ENCODE measurements around the gene DMD. TPM values are rescaled to one million over a fixed set of nuclear protein-coding genes. Genes with fewer than 3 reads are reported as not detected.
"Not testable (repeated sequence)": the region's sequence is repeated elsewhere in the genome, so short reads cannot be mapped to it uniquely, and the experiment has no call there.

The DMD gene
- total RNA-seq, 1 experiment from 2014 or later: 6.2 TPM

DNA sequence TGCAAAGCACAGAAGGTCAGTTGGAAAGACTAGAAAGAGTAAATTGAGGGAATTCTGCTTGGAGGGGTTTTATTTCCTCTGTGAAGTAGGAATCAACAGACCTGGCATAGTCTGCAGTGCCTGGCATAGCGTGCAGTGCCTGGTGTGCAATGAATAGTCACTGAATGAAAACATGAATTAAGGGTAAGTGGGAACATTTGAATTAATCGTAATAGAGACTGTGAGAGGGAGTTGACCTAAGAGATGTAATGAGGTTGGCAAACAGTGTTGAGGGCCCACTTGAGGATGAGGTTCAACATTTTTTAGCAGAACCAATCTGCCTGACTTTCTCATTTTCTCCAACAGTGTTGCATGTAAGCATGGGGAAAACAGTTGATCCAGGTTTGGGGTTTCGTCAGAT lies 1762.3 kb downstream of the DMD start:
- in situ Hi-C loops (cut with HindIII; ENCODE audit: low pct_unique_long_range_greater_than_20kb, low sequenced_read_pairs): no loop called here
- no peak for DNase-seq (ENCODE audit: low read depth)

DNA sequence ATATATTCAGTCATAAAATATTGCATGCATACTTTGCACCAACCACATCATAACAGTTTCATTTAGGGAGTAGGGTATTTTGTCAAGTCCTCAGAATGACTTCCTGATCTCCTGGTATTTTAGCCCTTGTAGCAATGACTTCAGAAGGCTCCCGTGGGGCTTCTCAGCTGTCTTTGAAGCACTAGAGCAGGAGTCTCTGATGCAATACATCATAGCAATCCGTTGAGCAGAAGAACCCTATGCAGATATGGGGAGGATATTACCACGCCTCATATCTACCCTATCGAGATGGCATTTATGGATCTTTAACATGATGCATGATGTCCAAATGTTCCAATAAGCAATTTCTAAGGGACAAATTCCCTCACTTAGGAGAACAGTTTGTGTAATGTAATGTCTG lies 1765.8 kb downstream of the DMD start:
- no peak for DNase-seq (ENCODE audit: low read depth)
- in situ Hi-C loops (cut with HindIII; ENCODE audit: low pct_unique_long_range_greater_than_20kb, low sequenced_read_pairs): no loop called here

GRCh38 chrX:31443654-31444053 lies 1767.7 kb downstream of the DMD start:
- no peak for DNase-seq (ENCODE audit: low read depth)
- in situ Hi-C loops (cut with HindIII; ENCODE audit: low pct_unique_long_range_greater_than_20kb, low sequenced_read_pairs): no loop called here

GRCh38 chrX:31440546-31440945 lies 1770.8 kb downstream of the DMD start:
- DNase-seq (ENCODE audit: low read depth): no peak
- in situ Hi-C loops (cut with HindIII; ENCODE audit: low pct_unique_long_range_greater_than_20kb, low sequenced_read_pairs): no loop called here

DNA sequence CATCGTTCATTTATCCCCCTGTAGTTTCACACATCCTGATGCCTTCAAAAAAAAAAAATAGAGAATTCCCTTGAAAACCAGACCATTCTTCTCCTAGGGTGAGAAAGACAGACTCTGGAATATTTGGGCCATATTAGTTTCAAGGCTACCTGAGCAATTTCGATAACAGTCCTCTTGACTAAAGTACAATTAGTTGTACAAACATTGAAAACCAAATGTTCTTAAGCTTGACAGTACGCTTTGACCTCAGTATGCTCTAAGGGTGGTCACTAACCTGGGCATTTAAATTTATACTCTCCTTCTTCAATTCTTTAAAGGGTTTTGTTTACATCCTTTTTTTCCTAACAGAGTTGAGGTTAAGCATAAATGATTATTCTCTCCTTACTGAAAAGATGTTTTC lies 1774.9 kb downstream of the DMD start:
- DNase-seq (ENCODE audit: low read depth): no peak
- in situ Hi-C loops (cut with HindIII; ENCODE audit: low pct_unique_long_range_greater_than_20kb, low sequenced_read_pairs): no loop called here

GRCh38 chrX:31435592-31435991 lies 1775.8 kb downstream of the DMD start:
- in situ Hi-C loops (cut with HindIII; ENCODE audit: low pct_unique_long_range_greater_than_20kb, low sequenced_read_pairs): no loop called here

GRCh38 chrX:31433856-31434255 lies 1777.5 kb downstream of the DMD start:
- no peak for DNase-seq (ENCODE audit: low read depth)
- in situ Hi-C loops (cut with HindIII; ENCODE audit: low pct_unique_long_range_greater_than_20kb, low sequenced_read_pairs): no loop called here

More at GRCh38 chrX:31435592-31435991, 1775.8 kb downstream of the DMD start:
- DNase-seq (ENCODE audit: low read depth): no peak

DNA sequence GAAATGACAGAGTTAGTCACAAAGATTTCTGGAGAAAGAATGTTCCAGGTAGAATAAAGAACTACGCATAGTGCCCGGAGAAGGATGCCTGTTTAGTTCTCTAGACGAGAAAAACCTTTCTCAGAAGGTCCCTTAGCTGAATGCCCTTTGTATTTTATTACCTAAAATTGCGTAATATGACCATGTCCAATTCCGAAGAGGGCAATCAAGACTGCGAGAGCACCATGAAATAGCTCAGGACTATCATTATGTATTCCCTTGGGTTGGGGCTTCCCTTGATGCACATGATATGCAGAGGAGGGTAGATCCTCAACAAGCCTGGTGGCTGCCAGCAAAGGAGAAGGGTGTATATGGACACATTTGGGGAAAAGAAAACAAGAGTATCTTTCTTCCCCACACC lies 1781.4 kb downstream of the DMD start:
- DNase-seq (ENCODE audit: low read depth): no peak
- in situ Hi-C loops (cut with HindIII; ENCODE audit: low pct_unique_long_range_greater_than_20kb, low sequenced_read_pairs): no loop called here

GRCh38 chrX:31423609-31424189 lies 1787.7 kb downstream of the DMD start:
- in situ Hi-C loops (cut with HindIII; ENCODE audit: low pct_unique_long_range_greater_than_20kb, low sequenced_read_pairs): no loop called here
- DNase-seq (ENCODE audit: low read depth): peak; percentile 23

GRCh38 chrX:31421441-31421840 lies 1789.9 kb downstream of the DMD start:
- DNase-seq (ENCODE audit: low read depth): no peak
- in situ Hi-C loops (cut with HindIII; ENCODE audit: low pct_unique_long_range_greater_than_20kb, low sequenced_read_pairs): no loop called here

DNA sequence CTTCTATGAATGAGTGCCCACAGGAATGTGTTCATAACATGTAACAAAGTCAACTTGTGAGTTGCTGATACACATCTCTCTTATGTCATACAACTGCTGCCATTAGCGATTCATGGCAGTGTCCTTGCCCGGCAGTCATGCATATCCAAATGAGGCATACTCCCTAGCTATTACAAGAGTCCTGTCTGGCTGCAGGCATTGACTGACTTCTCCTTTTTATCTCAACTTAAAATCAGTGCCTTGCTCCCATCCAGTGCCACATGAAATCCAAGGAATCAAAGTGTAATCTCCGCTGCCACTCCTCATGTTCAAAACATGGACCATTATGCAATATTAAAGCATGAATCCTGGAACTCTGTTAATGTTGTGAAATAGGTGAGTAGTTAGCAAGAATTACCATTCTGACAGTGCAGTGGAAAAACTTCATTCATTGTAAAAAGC lies 1790.6 kb downstream of the DMD start:
- in situ Hi-C loops (cut with HindIII; ENCODE audit: low pct_unique_long_range_greater_than_20kb, low sequenced_read_pairs): no loop called here
- peak; percentile 82 for DNase-seq (ENCODE audit: low read depth)

- no peak for DNase-seq (ENCODE audit: low read depth)
- in situ Hi-C loops (cut with HindIII; ENCODE audit: low pct_unique_long_range_greater_than_20kb, low sequenced_read_pairs): no loop called here
Measured at GRCh38 chrX:31420302-31420701, 1791.0 kb downstream of the DMD start.

DNA sequence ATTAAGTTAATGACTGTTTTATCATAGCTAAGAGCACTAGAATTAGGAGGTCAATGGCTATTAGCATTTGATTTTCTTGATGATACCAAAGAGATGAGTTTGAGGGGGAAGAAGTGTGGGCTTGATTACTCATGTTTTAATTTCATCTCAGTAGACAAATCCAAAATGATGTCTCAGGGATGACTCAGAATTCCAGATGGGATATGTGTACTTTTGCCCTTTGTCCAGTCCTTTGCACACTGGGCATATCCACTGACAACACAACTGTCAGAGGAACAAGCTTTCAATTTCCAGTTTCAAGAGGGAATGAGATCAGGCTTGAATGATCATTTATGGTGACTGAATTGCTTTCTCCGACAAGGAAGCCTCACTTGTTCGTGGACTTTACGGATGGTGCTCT lies 1814.2 kb downstream of the DMD start:
- no peak for DNase-seq (ENCODE audit: low read depth)
- in situ Hi-C loops (cut with HindIII; ENCODE audit: low pct_unique_long_range_greater_than_20kb, low sequenced_read_pairs): no loop called here

DNA sequence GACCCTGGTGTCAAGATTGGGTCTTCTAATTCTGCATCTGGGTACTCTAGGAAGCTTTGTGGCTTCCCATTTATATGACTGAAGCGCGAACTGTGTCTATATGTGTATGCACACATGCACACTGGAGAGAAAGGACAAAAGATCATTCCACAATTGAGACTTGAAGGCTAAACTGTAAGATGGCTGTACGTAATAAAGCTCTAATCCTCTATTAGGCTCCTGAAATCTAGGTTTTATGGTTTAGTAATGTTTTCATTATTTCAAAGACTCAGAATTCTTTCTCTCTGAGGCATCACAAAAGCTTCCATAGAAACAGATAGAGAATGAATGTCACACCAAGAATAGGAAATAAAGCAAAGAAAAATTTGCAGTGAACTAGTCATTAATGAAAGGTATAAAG lies 1818.8 kb downstream of the DMD start:
- in situ Hi-C loops (cut with HindIII; ENCODE audit: low pct_unique_long_range_greater_than_20kb, low sequenced_read_pairs): no loop called here
- DNase-seq (ENCODE audit: low read depth): no peak

DNA sequence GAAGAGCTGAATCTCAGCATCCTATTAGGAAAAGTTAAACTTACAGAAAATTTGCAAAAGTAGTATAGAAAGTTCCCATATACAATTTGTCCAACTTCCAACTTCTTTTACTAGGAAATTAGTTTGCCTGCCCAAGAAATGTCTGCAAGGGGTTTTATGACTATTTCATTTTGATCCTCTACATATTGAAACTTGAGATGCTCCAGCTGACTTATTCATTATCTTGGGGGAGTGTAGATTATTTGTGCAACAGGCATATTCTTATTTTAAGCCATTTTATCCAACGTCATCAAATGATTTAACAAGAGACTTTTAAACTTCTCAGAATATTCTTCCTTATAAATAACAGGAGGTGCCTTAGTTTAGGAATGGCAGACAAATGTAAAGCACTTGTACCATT lies 1822.4 kb downstream of the DMD start:
- in situ Hi-C loops (cut with HindIII; ENCODE audit: low pct_unique_long_range_greater_than_20kb, low sequenced_read_pairs): no loop called here
- no peak for DNase-seq (ENCODE audit: low read depth)

DNA sequence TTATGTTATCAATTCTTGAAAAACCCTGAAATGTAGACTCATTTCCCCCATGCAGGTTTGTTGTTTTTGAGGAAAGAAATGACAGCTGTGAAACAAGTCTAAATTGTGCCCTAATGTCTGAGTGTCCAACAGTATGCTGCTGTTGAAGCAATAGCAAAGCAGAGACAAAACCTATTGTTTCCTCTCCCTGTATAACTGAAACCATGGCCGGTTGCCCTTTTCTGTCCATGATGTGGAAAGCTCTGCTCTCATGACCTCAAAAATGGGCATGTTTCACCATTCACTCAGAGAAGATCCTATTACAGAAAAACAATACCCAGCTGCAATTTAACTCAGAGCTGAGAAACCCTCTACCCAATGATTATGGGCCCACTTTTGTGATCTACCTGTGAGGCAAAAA lies 1826.9 kb downstream of the DMD start:
- in situ Hi-C loops (cut with HindIII; ENCODE audit: low pct_unique_long_range_greater_than_20kb, low sequenced_read_pairs): no loop called here

DNA sequence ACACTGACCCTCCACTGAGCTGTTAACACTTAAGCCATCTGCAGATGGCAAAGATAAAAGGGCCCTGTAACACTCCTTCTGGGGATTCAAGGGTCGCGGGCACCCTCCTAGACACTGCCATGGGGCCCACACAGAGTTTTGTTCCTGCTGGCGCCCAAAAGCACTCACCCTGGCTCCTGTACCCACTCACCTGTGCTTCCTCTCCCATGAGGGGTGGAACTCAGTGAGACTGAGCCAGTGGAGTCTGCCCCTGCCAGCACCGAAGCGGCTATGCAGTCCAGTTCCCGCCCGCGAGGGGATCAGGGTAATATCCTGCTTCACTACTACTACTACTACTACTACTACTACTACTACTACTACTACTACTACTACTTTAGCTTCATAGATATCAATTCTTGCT lies 1827.4 kb downstream of the DMD start:
- in situ Hi-C loops (cut with HindIII; ENCODE audit: low pct_unique_long_range_greater_than_20kb, low sequenced_read_pairs): no loop called here
- no peak for DNase-seq (ENCODE audit: low read depth)

More for the DNA sequence above, 1826.9 kb downstream of the DMD start:
- DNase-seq (ENCODE audit: low read depth): no peak

- in situ Hi-C loops (cut with HindIII; ENCODE audit: low pct_unique_long_range_greater_than_20kb, low sequenced_read_pairs); DNase-seq (ENCODE audit: low read depth): not testable (repeated sequence)
Measured at GRCh38 chrX:31378973-31379372, 1832.4 kb downstream of the DMD start.

DNA sequence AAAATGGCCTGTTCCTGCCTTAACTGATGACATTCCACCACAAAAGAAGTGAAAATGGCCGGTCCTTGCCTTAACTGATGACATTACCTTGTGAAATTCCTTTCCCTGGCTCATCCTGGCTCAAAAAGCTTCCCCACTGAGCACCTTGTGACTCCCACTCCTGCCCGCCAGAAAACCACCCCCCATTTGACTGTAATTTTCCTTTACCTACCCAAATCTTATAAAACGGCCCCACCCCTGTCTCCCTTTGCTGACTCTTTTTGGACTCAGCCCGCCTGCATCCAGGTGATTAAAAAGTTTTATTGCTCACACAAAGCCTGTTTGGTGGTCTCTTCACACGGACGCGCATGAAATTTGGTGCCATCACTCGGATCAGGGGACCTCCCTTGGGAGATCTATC lies 1833.5 kb downstream of the DMD start:
- in situ Hi-C loops (cut with HindIII; ENCODE audit: low pct_unique_long_range_greater_than_20kb, low sequenced_read_pairs); DNase-seq (ENCODE audit: low read depth): not testable (repeated sequence)

DNA sequence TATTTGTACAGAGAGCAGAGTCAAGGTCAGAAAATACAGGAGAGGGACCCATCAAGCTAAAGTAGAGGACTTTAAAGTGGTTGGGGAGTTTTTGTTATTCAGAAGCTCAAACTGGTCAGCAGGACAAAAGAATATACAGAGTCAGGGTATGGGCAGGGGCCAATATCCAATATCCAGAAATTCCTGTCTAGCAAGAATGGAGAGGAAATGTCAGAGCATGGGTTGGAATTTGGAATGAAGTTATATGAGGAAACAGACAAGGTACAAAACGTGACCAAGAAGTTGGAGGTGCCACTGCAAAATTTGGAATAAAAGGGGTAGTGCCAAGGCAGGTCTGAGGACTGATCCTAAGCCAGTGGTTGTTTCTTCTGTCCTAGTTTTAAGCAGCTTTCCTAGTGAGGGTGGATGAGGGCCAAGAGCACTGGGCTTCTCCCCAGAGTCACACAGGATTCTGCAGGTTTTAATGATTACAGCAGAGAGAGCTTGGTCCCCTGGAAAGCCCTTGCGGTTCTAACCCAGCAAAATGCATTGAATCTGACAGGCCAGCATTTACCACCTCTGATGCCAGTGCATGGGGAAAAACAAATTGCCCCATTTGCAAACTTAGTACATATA lies 1834.8 kb downstream of the DMD start:
- in situ Hi-C loops (cut with HindIII; ENCODE audit: low pct_unique_long_range_greater_than_20kb, low sequenced_read_pairs): no loop called here
- DNase-seq (ENCODE audit: low read depth): no peak

Measured in Caki2 (cell line).